NCI-H187 treated with DMSO at 0.1 percent for 48 hours (cell line): ENCODE results near the gene FXYD3.
"Not testable (repeated sequence)": the region's sequence is repeated elsewhere in the genome, so short reads cannot be mapped to it uniquely, and the experiment has no call there.

Experiments
- DNase-seq: peaks from one replicate; lab custom pipeline; 2025; lab: John Stamatoyannopoulos, UW

FXYD3 gene

DNA sequence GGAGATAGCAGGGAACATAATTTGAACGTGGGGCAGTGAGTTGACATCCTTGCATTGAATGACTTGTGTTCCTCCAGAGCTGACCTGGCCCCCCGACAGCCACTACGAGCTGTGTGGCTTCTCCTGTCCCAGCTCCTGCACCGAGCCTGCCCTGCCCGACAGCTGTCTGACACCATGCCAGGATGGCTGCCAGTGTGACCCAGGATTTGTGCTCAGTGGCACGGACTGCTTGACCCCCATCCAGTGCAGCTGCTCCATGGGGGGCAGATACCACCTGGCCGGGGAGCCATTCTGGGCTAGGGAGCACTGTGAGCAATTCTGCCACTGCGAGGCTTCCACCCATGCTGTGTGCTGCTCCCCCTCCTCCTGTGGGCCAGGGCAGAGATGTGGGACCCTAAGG, 29.2 kb upstream of the FXYD3 start:
- DNase-seq: no peak

- no peak for DNase-seq
These were observed 28.2 kb upstream of the FXYD3 start for GRCh38 chr19:35087393-35087792.

GRCh38 chr19:35088131-35088913, 27.3 kb upstream of the FXYD3 start:
- DNase-seq: no peak

DNA sequence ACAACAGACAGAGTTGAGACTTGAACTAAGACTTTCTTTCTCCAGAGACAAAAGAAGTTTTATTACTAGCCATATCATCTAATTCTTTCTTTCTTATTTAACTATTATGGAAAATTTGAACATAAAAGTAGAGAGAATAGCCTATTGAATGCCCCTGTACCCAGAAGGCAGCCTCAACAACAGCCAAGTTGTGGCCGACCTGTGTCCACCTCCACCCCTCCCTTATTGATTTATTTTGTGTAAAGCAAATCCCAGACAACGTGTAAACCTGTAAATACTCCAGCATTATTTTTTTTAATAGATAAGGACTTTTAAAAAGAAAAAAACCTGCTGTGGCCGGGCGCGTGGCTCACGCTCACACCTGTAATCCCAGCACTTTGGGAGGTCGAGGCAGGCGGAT, 26.1 kb upstream of the FXYD3 start:
- DNase-seq: no peak

- DNase-seq: no peak
These were observed 25.5 kb upstream of the FXYD3 start for GRCh38 chr19:35090160-35090505.

- no peak for DNase-seq
These were observed 25.0 kb upstream of the FXYD3 start for GRCh38 chr19:35090506-35091214.

DNA sequence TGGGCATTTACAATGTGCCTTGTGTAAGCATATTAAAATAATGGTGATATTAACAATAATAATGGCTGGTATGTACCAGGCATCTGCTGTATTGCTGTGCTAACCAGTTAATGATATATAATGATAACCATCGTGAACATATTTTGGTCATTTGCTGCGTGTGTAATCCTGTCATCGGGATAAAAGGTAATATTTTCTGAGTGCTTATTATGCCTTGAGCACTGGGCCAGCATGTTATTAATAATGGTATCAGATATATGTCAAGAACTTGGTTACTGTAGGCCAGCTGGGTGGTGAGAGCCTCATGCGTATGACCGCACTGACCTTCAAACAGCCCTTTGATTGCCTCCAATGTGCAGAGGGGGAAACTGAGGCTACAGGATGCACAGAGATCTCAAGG, 22.2 kb upstream of the FXYD3 start:
- no peak for DNase-seq

DNA sequence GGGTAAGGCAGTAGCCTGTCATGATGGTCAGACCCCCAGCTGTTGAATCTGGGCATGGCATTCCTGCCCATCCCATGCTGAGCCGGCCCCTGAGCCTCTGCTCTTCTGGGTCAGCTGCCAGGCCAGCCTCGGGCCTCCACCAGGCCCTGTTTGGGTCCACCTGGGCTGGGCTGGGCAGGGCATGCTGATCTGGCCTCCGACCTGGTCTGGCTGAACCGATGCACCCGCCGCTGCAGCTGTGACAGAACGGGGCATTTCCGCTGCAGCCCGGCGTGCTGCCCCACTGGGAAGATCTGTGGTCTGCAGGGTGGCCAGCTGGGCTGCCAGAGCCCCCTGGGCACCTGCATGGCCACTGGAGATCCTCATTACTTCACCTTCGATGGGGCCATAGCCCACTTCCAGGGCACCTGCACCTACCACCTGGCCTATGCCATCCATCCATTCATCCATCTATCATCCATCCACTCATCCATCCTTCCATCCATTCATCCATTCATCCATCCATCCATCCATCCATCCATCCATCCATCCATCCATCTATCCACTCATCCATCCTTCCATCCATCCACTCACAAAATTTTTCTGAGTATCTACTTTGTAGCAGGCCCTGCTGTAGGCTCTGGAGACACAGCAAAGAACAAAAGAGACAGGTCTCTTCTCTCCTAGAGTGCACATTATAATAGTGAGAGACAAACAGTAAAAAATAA, 21.5 kb upstream of the FXYD3 start:
- DNase-seq: no peak

DNA sequence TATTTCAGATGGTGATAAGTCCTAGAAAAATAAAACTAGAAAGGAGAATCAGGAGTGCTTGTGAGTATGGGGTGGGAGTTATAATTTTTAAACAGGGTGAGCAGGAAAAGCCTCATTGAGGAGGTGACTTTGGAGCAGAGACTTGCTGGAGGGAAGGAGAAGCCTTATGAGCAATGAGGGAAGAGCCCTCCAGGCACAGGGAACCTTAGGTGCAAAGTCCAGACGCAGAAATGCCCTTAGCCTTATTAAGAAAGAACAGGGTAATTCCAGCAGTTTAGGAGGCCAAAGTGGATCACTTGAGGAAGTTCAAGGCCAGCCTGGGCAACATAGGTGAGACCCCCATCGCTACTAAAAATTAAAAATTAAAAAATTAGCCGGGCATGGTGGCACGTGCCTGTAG, 21.0 kb upstream of the FXYD3 start:
- DNase-seq: no peak

DNA sequence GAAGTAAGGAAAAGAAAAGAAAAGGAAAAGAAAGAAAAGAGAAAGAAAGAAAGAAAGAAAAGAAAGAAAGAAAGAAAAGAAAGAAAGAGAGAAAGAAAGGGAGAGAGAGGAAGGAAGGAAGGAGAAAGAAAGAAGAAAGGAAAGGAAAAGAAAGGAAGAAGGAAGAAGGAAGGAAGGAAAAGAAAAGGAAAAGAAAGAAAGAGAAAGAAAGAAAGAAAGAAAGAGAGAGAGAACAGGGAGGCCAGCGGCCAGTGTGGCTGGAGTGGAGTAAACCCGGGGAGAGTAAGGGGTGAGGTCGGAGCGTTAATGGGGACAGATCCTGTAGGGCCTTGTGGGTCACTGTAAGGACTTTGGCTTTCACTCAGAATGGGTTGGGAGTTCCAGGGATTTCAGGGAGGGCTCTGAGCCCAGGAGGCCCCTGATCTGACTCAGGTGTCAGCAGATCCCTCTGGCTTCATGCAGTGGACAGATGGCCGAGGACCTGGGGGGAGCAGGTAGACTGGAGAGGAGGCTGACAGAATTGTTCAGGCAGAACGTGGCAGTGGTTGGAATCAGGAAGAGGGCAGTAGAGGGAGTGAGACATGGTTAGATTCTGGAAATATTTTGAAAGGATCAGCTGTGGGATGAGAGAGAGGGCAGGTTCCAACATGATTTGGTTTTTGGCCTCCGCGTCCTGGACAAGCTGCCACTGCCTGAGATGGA, 19.8 kb upstream of the FXYD3 start:
- no peak for DNase-seq

DNA sequence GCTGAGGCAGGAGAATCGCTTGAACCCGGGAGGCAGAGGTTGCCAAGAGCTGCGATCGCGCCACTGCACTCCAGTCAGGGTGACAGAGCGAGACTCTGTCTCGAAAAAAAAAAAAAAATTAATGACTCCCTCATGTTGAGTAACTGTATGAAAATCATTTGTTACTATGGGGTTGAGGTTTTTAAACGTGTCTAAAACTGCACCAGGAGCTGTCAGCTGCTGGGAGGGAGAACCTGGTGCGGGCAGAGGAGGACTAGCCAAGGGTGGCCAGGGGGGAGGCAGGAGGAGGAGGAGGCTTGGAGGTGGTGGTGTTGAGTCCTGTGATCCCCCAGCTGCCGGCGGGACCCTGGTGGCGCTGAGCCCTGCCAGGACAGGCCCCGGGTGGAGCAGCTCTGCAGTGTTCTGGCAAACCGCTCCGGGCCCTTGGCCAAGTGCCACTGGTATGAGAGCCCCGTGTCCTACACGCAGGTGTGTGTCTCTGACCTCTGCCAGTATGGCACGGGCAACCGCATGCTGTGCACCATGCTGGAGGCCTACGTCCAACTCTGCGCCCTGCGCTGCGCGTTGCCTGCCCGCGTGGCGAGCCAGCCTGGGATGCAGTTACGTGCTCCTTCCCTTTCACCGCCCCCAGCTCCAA, 17.1 kb upstream of the FXYD3 start:
- DNase-seq: no peak

DNA sequence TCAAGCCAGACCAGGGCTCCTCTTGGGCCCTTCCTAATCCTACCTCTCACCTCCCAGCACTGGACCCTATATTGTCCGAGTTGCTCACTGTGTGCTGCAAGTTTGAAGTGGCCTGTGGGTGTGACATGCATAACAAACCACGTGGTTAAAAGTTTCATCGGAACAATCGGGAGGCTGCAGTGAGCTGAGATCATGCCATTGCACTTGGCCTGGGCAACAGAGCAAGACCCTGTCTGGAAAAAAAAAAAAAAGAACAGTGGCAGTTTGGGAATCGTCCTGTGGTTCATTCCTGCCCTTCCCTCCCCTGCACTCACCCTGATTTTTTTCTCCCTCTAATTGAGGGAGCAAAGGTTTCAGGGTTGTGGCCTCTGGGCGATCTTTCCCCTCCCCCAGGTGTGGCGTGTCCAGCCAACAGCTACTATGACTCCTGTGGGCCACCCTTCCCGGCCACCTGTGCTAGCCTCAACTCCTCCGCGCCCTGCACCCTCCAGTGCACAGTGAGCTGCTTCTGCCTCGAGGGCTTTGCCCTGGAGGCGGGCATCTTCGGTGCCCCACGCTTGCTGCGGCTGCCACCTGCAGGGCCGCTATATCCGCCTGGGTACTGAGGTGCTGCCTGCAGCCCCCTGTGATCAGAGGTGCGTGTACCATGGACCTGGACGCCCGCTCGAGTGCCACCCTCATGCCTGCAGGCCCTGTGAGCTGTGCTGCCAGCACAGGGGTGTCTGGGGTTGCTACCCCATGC, 16.3 kb upstream of the FXYD3 start:
- no peak for DNase-seq

DNA sequence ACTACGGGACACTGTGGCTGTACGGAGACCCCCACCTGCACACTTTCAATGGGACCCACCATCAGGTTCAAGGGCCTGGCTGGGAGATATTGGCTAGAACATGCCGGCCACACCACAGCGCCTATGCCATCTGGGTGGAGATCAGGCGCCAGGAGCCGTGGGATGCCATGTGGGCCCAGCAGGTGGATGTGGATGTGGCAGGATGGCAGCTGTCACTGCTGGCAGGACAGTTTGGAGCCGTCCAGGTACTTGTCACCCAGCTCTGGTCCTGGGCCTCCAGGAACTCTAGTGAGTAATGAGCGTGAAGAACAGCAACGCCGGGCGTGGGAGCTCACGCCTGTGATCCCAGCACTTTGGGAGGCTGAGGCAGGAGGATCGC, 15.7 kb upstream of the FXYD3 start:
- DNase-seq: no peak

DNA sequence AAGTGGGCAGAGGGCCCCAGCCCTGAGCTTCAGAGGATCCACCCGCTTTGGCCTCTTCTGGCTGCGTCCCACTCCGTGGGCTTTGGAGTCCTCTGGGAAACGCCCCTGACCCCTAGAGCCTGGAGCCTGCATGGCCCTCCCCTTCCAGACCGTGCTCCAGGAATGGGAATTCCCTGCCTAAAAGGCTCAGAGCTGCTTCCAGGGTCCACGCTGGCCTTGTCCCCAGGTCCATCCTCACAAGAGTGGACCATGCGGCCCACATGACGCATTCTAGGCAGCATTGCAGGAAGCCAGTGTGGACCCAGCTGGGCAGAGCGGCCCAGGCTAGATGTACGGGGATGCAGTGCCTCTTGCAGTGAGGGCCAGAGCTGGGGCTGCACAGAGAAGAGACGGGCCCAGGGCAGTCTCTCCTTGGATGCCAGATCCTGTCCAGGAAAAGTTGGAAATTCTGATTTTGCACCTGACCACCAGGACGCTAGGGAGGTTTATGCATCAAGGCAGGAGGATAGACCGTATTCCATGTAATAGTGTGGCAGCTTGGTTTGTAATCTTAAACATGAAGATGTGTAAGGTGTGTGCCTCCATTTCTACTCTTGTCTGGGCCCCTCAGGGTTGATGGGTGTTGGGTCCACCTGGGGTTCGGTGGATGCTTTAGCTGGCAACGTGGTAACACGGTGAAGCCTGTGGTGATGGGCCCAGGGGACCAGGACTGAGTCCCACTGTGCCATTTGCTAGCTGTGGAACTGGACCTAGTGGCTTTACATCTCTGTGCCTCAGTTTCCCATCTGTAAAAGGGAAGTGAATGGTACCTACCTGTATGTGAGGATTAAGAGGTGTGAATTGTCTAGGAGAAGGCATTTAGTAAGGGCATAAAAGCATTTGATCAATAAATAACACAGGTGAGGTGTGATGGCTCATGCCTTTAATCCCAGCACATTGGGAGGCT, 14.8 kb upstream of the FXYD3 start:
- no peak for DNase-seq

DNA sequence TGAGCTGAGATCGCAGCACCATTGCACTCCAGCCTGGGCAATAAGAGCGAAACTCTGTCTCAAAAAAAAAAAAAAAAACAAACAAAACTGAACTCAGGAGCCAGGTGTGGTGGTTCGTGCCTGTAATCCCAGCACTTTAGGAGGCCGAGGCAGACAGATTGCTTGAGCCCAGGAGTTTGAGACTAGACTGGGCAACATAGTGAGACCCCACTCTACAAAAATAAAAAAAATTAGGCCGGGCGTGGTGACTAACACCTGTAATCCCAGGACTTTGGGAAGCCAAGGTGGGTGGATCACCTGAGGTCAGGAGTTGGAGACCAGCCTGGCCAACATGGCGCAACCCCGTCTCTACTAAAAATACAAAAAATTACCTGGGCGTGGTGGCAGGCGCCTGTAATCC, 13.7 kb upstream of the FXYD3 start:
- DNase-seq: not testable (repeated sequence)

- DNase-seq: not testable (repeated sequence)
These were observed 12.0 kb upstream of the FXYD3 start for GRCh38 chr19:35103614-35104013.

DNA sequence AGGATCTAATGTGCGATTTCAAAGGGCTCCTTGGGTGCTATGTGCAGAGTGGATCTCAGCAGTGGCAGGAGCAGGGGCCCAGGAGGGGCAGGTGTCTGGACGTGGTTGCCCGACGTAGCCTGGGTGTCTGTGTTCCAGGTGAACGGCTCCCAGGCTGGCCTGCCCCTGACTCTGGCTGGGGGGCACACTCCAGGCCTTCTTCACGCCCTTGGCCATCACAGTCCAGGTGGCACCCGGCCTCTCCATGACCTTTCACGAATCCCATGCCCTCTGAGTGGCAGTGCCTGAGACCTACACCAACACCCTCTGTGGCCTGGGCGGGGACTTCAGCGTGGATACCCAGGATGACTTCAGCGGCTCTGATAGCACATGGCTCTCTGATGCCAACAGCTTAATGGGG, 11.3 kb upstream of the FXYD3 start:
- DNase-seq: no peak

- no peak for DNase-seq
These were observed 10.6 kb upstream of the FXYD3 start for GRCh38 chr19:35105047-35105410.

DNA sequence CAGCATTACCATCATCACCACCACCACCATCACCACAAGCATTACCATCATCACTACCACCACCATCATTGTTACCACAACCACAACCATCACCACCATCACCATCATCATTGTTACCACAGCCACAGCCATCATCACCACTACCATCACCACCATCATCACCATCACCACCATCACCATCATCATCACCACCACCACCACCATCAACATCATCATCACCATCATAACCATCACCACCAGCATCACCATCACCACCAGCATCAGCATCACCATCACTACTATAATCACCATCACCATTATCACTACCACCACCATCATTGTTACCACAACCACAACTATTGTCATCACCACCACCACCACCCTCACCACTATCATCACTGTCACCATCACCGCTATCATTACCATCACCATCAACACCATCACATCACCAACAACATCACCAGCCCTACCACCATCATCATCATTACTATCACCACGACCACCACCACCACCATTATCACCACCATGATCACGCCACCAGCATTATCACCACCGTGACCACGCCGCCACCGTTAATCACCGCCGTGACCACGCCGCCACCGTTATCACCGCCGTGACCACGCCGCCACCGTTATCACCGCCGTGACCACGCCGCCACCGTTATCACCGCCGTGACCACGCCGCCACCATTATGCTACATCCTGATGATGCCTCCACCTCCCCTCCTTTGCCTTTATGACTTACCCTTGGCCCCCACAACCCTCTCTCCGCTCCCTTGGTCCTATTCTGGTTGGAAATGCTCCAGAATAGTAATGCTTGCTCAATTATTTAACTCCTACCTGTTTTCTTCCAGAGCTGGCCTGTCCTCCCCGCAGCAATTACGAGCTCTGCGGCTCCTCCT, 10.0 kb upstream of the FXYD3 start:
- no peak for DNase-seq

DNA sequence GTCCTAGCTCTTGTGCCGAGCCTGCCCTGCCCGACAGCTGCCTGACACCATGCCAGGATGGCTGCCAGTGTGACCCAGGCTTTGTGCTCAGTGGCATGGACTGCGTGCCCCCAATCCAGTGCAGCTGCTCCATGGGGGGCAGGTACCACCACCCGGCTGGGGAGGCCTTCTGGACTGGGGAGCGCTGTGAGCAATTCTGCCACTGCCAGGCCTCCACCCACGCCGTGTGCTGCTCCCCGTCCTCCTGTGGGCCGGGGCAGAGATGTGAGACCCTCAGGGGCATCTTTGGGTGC, 9.4 kb upstream of the FXYD3 start:
- no peak for DNase-seq
